HG02763 (cell line): Measurements from ENCODE around the gene FYB1.

Experiments
- ATAC-seq: cut with Tn5 transposase; IDR thresholded peaks from one replicate; pipeline ENCODE4 v1.9.1; 2021; ENCODE audit warnings: mild to moderate bottlenecking, moderate library complexity; ENCODE audit not compliant: unreplicated experiment

Gene FYB1

GRCh38 chr5:39059064-39059463, 160.3 kb downstream of the FYB1 start:
- no peak for ATAC-seq

GRCh38 chr5:39058178-39058921, 161.0 kb downstream of the FYB1 start:
- peak; percentile 82 for ATAC-seq

GRCh38 chr5:39057734-39058133, 161.6 kb downstream of the FYB1 start:
- ATAC-seq, result peak; percentile 45

- ATAC-seq, result no peak
These were observed 163.5 kb downstream of the FYB1 start for GRCh38 chr5:39055768-39056398.
